Upper lobe of left lung (tissue), 6 donors: ENCODE results near the gene ANKRD44. TPM values are rescaled to one million over a fixed set of nuclear protein-coding genes. Genes with fewer than 3 reads are reported as not detected.
A peak's percentile ranks its signal among the peaks of the same experiment; 100 is the strongest.

Experiments
- ATAC-seq, 2 donors: fragments of 200-7000 bp; cut with Tn5 transposase; one replicate each; pipeline ENCODE4 v1.9.1; 2022; ENCODE audit warnings: mild to moderate bottlenecking in 2 of 2, moderate library complexity in 2 of 2; ENCODE audit not compliant: low FRiP score in 2 of 2
- DNase-seq, 2 donors: peaks; one replicate each; pipeline ENCODE4 v3.0.0-alpha.2; 2019 to 2020
- H3K27ac ChIP-seq, 4 donors: fragments of 200-600 bp; sonication (generic); one replicate each; pipeline ENCODE4 v1.5.1; 2016 to 2019
- H3K27me3 ChIP-seq, 4 donors: fragments of 200-600 bp; sonication (generic); one replicate each; pipeline ENCODE4 v1.5.1; 2017 to 2019
- H3K36me3 ChIP-seq, 4 donors: fragments of 200-600 bp; sonication (generic); one replicate each; pipeline ENCODE4 v1.5.1; 2016 to 2019
- H3K4me1 ChIP-seq, 4 donors: fragments of 200-600 bp; sonication (generic); one replicate each; pipeline ENCODE4 v1.5.1; 2018 to 2019
- H3K4me3 ChIP-seq, 4 donors: fragments of 200-600 bp; sonication (generic); one replicate each; pipeline ENCODE4 v1.5.1; 2017 to 2019; ENCODE audit warnings: mild to moderate bottlenecking in 2 of 4, moderate library complexity in 1 of 4
- H3K9me3 ChIP-seq, 4 donors: fragments of 200-600 bp; sonication (generic); one replicate each; pipeline ENCODE4 v1.5.1; 2018 to 2019
- EP300 ChIP-seq, 4 donors: sonication (generic); formaldehyde crosslinking; IDR thresholded peaks; one replicate each; pipeline ENCODE4 v1.5.1; 2017; ENCODE audit warnings: antibody characterized with exemption in 4 of 4, control low read depth in 2 of 4
- POLR2A ChIP-seq, 4 donors: fragments of 450-650 bp; IDR thresholded peaks; one replicate each; pipeline ENCODE4 v1.5.1; 2016 to 2017; ENCODE audit warnings: antibody characterized with exemption in 4 of 4, mild to moderate bottlenecking in 2 of 4
- POLR2AphosphoS5 ChIP-seq, 2 donors: sonication (generic); formaldehyde crosslinking; IDR thresholded peaks; one replicate each; pipeline ENCODE4 v1.5.1; 2017; ENCODE audit warnings: antibody characterized with exemption in 2 of 2
- WGBS, 2 donors: methylation state at CpG; one replicate each; pipeline ENCODE4 v1.1.5; 2017 to 2018; 5-methylcytosine and 5-hydroxymethylcytosine counted together
- total RNA-seq, 6 donors: library from RNA; depleted of rRNA in 4 of 6; stranded (reverse); fragments of >200 nt in 4 of 6; gene quantifications; one replicate each; pipeline versions ENCODE4 v1.1.0 to v1.2.1, GENCODE V29; 2016 to 2021
- TF ChIP-seq, protein P1 (sequence below), 6 experiments: fragments of 450-650 bp in 4 of 6; fragments of 200-600 bp in 2 of 6; sonication (generic) in 2 of 6; IDR thresholded peaks; one replicate each; pipeline ENCODE4 v1.5.1; 2016 to 2019; ENCODE audit warnings: antibody characterized with exemption in 6 of 6
- donor health status: DM: no; HTN: no; CAD: no; lungs with moderate emphysema.
- donor health status: DM: no; HTN: yes; CAD: no; lungs with severe emphysema.

The ANKRD44 gene
- total RNA-seq, 6 donors from 2014 or later = 41.0 to 91.1 (median 61.7) TPM

DNA sequence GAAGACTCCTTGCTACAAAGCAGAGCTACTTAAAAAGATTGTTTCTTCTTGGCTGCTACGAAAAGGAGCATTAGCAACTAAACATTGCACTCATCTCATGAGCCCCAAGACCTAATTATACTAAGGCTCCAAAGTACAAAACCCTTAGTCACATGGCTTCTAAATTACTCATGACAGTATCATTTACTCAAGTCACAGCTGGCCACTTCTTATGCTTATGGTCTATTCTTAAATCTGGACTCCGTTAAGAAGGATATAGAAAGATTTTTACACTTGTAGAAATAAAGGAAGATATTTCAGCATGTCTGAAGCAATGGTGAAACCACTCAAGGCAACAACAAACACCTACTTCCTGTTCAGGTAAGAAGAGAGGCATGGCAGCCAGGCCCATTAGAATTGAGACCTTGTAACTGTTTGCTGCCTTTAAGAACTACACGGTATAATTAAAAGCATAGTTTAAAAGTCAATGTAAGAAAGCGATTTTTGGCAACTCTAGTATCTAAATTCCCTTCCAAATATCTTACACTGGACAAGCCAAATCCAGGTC lies 12.7 kb downstream of the ANKRD44 start:
- Histone ChIP-seq H3K27me3 (no peaks in the 10 kb centered on the region), H3K4me3 (no peak overlapping the region), H3K27ac (peak overlapping the region in 3 of 4 donors; percentile 17 to 78 (median 68)), H3K36me3 (no peaks in the 10 kb centered on the region), H3K9me3 (no peaks in the 10 kb centered on the region), H3K4me1 (peaks cover 33 to 64% (median 38%) of the 10 kb centered on the region in 4 donors)
- no peak for DNase-seq
- 70 to 76% methylated on average over 4 of the region's 4 CpGs for WGBS, 2 donors
- TF ChIP-seq POLR2AphosphoS5 (IDR thresholded peaks at IDR 0.05) (no peak), EP300 (IDR thresholded peaks at IDR 0.05) (no peak), POLR2A (IDR thresholded peaks at IDR 0.05) (no peak)
- TF ChIP-seq, protein P1, sequence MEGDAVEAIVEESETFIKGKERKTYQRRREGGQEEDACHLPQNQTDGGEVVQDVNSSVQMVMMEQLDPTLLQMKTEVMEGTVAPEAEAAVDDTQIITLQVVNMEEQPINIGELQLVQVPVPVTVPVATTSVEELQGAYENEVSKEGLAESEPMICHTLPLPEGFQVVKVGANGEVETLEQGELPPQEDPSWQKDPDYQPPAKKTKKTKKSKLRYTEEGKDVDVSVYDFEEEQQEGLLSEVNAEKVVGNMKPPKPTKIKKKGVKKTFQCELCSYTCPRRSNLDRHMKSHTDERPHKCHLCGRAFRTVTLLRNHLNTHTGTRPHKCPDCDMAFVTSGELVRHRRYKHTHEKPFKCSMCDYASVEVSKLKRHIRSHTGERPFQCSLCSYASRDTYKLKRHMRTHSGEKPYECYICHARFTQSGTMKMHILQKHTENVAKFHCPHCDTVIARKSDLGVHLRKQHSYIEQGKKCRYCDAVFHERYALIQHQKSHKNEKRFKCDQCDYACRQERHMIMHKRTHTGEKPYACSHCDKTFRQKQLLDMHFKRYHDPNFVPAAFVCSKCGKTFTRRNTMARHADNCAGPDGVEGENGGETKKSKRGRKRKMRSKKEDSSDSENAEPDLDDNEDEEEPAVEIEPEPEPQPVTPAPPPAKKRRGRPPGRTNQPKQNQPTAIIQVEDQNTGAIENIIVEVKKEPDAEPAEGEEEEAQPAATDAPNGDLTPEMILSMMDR (IDR thresholded peaks at IDR 0.05) = no peak
- ATAC-seq = no peak

DNA sequence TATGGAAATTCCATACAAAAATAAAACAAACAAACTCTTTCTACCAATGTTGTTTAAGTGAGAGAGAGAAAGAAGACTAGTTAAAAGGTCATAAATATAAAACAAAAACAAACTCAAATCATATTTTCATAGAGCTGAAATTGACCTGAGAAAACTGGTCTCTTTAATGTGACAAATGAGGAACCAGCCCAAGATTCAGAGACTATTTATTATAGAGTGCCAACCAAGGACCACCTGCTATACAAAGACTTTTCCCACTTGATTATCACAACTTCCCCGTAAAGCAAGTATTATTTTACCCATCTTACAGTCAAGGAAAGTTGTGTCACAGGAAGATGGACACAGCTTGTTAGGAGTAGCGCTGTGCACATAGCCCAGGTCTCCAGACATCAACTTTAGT lies 13.3 kb downstream of the ANKRD44 start:
- H3K27ac ChIP-seq = peak overlapping the region in 2 of 4 donors; percentile 68 to 78
- no peaks in the 10 kb centered on the region for H3K27me3 ChIP-seq
- WGBS, 2 donors = 79 to 82% methylated on average over 2 of the region's 2 CpGs
- H3K4me1 ChIP-seq = peaks cover 28 to 65% (median 41%) of the 10 kb centered on the region in 4 donors
- H3K4me3 ChIP-seq = no peak overlapping the region
- TF ChIP-seq POLR2A (IDR thresholded peaks at IDR 0.05) (no peak), EP300 (IDR thresholded peaks at IDR 0.05) (no peak), POLR2AphosphoS5 (IDR thresholded peaks at IDR 0.05) (no peak)
- TF ChIP-seq, protein P1 (IDR thresholded peaks at IDR 0.05) = no peak
- ATAC-seq (no peak), DNase-seq (no peak)
- no peaks in the 10 kb centered on the region for H3K36me3 ChIP-seq
- no peaks in the 10 kb centered on the region for H3K9me3 ChIP-seq

DNA sequence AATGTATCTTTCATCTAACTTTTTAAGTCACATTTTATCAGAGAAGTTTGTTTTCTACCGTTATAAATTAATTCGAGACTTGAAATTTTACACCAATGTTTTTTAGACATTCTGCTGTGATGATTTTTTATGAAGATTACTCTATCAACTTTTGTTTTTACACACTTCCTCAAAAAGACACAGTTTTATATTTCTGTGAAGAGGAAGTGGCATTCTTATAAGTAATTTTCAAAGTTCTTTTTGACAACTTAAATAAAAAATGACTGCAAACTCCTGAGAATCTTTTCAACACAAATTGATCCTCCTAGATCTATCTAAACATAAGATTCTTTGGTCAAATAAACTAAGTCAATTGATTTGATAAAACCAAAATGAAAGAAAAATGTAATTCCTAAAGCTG lies 13.7 kb downstream of the ANKRD44 start:
- 45 to 60% methylated on average over 2 of the region's 2 CpGs for WGBS, 2 donors
- peak overlapping the region in 3 of 4 donors; percentile 12 to 78 (median 68) for H3K27ac ChIP-seq

GRCh38 chr2:197294260-197294659 lies 16.3 kb downstream of the ANKRD44 start:
- ATAC-seq (no peak), DNase-seq (no peak)
- Histone ChIP-seq H3K27ac (peak overlapping the region; percentile 2 to 78 (median 57)), H3K9me3 (no peaks in the 10 kb centered on the region), H3K27me3 (no peaks in the 10 kb centered on the region), H3K4me3 (no peak overlapping the region), H3K36me3 (no peaks in the 10 kb centered on the region), H3K4me1 (peaks cover 28 to 60% (median 41%) of the 10 kb centered on the region in 4 donors)
- WGBS, 2 donors = 60 to 68% methylated on average over 3 of the region's 3 CpGs
- TF ChIP-seq POLR2AphosphoS5 (IDR thresholded peaks at IDR 0.05) (no peak), POLR2A (IDR thresholded peaks at IDR 0.05) (no peak), EP300 (IDR thresholded peaks at IDR 0.05) (no peak)

More for the DNA sequence above, 13.7 kb downstream of the ANKRD44 start:
- ATAC-seq = no peak
- peaks cover 28 to 61% (median 41%) of the 10 kb centered on the region in 4 donors for H3K4me1 ChIP-seq
- H3K27me3 ChIP-seq = no peaks in the 10 kb centered on the region
- TF ChIP-seq POLR2AphosphoS5 (IDR thresholded peaks at IDR 0.05) (no peak), POLR2A (IDR thresholded peaks at IDR 0.05) (no peak), EP300 (IDR thresholded peaks at IDR 0.05) (no peak)
- TF ChIP-seq, protein P1 (IDR thresholded peaks at IDR 0.05) = no peak
- DNase-seq = no peak
- H3K4me3 ChIP-seq = no peak overlapping the region
- H3K9me3 ChIP-seq = no peaks in the 10 kb centered on the region
- no peaks in the 10 kb centered on the region for H3K36me3 ChIP-seq

DNA sequence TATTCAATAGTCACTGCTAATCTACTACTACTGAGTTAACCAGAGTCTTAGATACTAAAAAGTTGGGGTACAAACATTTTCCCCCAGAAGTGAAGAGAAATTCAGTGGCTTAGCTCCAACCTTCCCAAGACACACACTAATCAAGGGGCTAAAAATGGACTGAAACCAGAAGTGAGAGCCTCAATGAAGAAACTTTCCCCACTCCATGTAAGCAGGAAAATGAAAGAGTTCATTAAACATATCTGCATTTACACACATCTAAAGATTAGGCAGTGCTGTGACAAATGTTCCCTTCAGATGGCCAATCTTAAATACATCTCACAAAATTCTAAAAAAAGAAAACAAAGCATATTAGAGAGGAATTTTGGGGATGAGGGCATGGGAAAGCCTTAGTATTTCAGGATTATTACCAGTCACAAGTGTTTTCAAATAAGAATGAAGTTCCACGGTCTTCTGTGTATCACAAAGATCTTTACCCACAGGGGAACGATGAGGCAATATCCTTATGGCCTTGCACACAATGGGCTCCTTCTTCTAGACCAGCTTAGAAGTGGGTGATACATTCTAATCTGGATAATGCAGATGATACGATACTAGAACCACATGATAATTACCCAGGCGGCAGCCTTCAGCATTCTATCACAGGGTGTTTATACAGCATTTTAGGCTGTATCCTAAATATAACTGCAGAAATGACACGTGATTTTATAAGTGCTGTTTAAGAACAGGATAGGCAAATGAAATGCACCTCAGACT lies 17.1 kb downstream of the ANKRD44 start:
- H3K4me1 ChIP-seq = peaks cover 28 to 55% (median 41%) of the 10 kb centered on the region in 4 donors
- H3K27ac ChIP-seq = peak overlapping the region; percentile 44 to 78 (median 57)
- 20 to 25% methylated on average over 5 of the region's 5 CpGs for WGBS, 2 donors
- DNase-seq = peak in 1 of 2 donors; percentile 38
- no peak overlapping the region for H3K4me3 ChIP-seq
- TF ChIP-seq, protein P1 (IDR thresholded peaks at IDR 0.05) = no peak
- TF ChIP-seq POLR2AphosphoS5 (IDR thresholded peaks at IDR 0.05) (no peak), POLR2A (IDR thresholded peaks at IDR 0.05) (no peak), EP300 (IDR thresholded peaks at IDR 0.05) (no peak)
- no peaks in the 10 kb centered on the region for H3K27me3 ChIP-seq
- H3K36me3 ChIP-seq = no peaks in the 10 kb centered on the region
- peak in 1 of 2 donors; percentile 45 for ATAC-seq
- no peaks in the 10 kb centered on the region for H3K9me3 ChIP-seq
